H9 (cell line): ENCODE measurements around the gene GPC6. TPM values are rescaled to one million over a fixed set of nuclear protein-coding genes. Genes with fewer than 3 reads are reported as not detected.

Experiments
- DNase-seq: peaks from one replicate; pipeline ENCODE4 v3.0.0-alpha.2; 2017
- H2AFZ ChIP-seq: one replicate; pipeline ENCODE4 v1.6.1; 2013; ENCODE audit warnings: mild to moderate bottlenecking, low read length, control low read depth, moderate library complexity
- H2AK5ac ChIP-seq: 2 replicates; pipeline ENCODE4 v1.6.1; 2013; ENCODE audit warnings: low read length, control low read depth, mixed read lengths; ENCODE audit not compliant: insufficient read length
- H2BK120ac ChIP-seq: one replicate; pipeline ENCODE4 v1.6.1; 2013; ENCODE audit warnings: low read depth, mild to moderate bottlenecking, low read length, control low read depth, inconsistent platforms; ENCODE audit not compliant: poor library complexity, severe bottlenecking
- H2BK12ac ChIP-seq: 2 replicates; pipeline ENCODE4 v1.6.1; 2013; ENCODE audit warnings: low read length, control low read depth, mixed read lengths, low read depth; ENCODE audit not compliant: insufficient read length
- H2BK15ac ChIP-seq: 2 replicates; pipeline ENCODE4 v1.6.1; 2013; ENCODE audit warnings: low read depth, low read length, control low read depth
- H2BK20ac ChIP-seq: one replicate; pipeline ENCODE4 v1.6.1; 2013; ENCODE audit warnings: low read depth, mild to moderate bottlenecking, low read length, control low read depth, inconsistent platforms; ENCODE audit not compliant: poor library complexity, severe bottlenecking
- H2BK5ac ChIP-seq: 2 replicates; pipeline ENCODE4 v1.6.1; 2013; ENCODE audit warnings: low read length, control low read depth, mixed read lengths; ENCODE audit not compliant: insufficient read length
- H3K14ac ChIP-seq: 2 replicates; pipeline ENCODE4 v1.6.1; 2013; ENCODE audit warnings: low read length, control low read depth; ENCODE audit not compliant: insufficient read depth
- H3K18ac ChIP-seq: 2 replicates; pipeline ENCODE4 v1.6.1; 2013; ENCODE audit warnings: low read depth, mild to moderate bottlenecking, mixed read lengths, low read length, control low read depth; ENCODE audit not compliant: insufficient read length
- H3K23ac ChIP-seq: 2 replicates; pipeline ENCODE4 v1.6.1; 2013; ENCODE audit warnings: low read length, control low read depth, mixed read lengths, low read depth; ENCODE audit not compliant: insufficient read length
- H3K23me2 ChIP-seq: 2 replicates; pipeline ENCODE4 v1.6.1; 2013; ENCODE audit warnings: low read depth, mild to moderate bottlenecking, mixed read lengths, low read length, control low read depth; ENCODE audit not compliant: insufficient read length, poor library complexity, severe bottlenecking
- H3K27ac ChIP-seq: 2 replicates; pipeline ENCODE4 v1.5.1; 2013; ENCODE audit warnings: low read length, control low read depth, mixed read lengths, low read depth; ENCODE audit not compliant: insufficient read length
- H3K27me3 ChIP-seq: 2 replicates; pipeline ENCODE4 v1.6.1; 2013; ENCODE audit warnings: low read length, control low read depth, inconsistent platforms; ENCODE audit not compliant: insufficient read depth
- H3K4ac ChIP-seq: 2 replicates; pipeline ENCODE4 v1.6.1; 2013; ENCODE audit warnings: low read depth, mild to moderate bottlenecking, control low read depth, inconsistent platforms, low read length, moderate library complexity
- H3K4me1 ChIP-seq: 2 replicates; pipeline ENCODE4 v1.6.1; 2013; ENCODE audit warnings: low read length, control low read depth, inconsistent platforms; ENCODE audit not compliant: insufficient read depth
- H3K4me2 ChIP-seq: 2 replicates; pipeline ENCODE4 v1.6.1; 2013; ENCODE audit warnings: low read length, control low read depth, mixed read lengths; ENCODE audit not compliant: insufficient read length, insufficient read depth
- H3K56ac ChIP-seq: 2 replicates; pipeline ENCODE4 v1.6.1; 2013; ENCODE audit warnings: low read depth, mild to moderate bottlenecking, mixed read lengths, low read length, control low read depth; ENCODE audit not compliant: insufficient read length
- H3K79me1 ChIP-seq: 2 replicates; pipeline ENCODE4 v1.6.1; 2013; ENCODE audit warnings: low read depth, mild to moderate bottlenecking, moderate library complexity, low read length, control low read depth, inconsistent platforms; ENCODE audit not compliant: insufficient read depth, poor library complexity, severe bottlenecking
- H3K79me2 ChIP-seq: 2 replicates; pipeline ENCODE4 v1.6.1; 2013; ENCODE audit warnings: low read length, control low read depth, inconsistent platforms; ENCODE audit not compliant: insufficient read depth
- H3K9ac ChIP-seq: 2 replicates; pipeline ENCODE4 v1.6.1; 2013; ENCODE audit warnings: low read length, control low read depth, mixed read lengths; ENCODE audit not compliant: insufficient read length; ENCODE audit errors: extremely low read depth
- H3K9me3 ChIP-seq: one replicate; pipeline ENCODE4 v1.6.1; 2013; ENCODE audit warnings: low read depth, low read length, inconsistent platforms; ENCODE audit not compliant: control insufficient read depth
- H3T11ph ChIP-seq: one replicate; pipeline ENCODE4 v1.6.1; 2013; ENCODE audit warnings: mild to moderate bottlenecking, low read length, control low read depth, inconsistent platforms
- H4K20me1 ChIP-seq: one replicate; pipeline ENCODE4 v1.6.1; 2013; ENCODE audit not compliant: control insufficient read depth, insufficient read length, insufficient read depth
- H4K5ac ChIP-seq: 2 replicates; pipeline ENCODE4 v1.6.1; 2013; ENCODE audit warnings: low read depth, mild to moderate bottlenecking, mixed read lengths, low read length, control low read depth; ENCODE audit not compliant: insufficient read length
- H4K8ac ChIP-seq: replicated peaks from 2 replicates; pipeline ENCODE4 v1.6.1; 2013; ENCODE audit warnings: low read length, control low read depth, mixed read lengths, low read depth; ENCODE audit not compliant: insufficient read length
- H4K91ac ChIP-seq: 2 replicates; pipeline ENCODE4 v1.6.1; 2013; ENCODE audit warnings: low read depth, mild to moderate bottlenecking, moderate library complexity, mixed read lengths, low read length, control low read depth; ENCODE audit not compliant: insufficient read length
- H3K27ac Mint-ChIP-seq, 3 experiments: 2 replicates in 2 of 3; 3 replicates in 1 of 3; pipeline ENCODE4 v1.8.0; 2020 to 2021; ENCODE audit warnings: mixed read lengths in 3 of 3, mild to moderate bottlenecking in 1 of 3, moderate library complexity in 1 of 3
- H3K27me3 Mint-ChIP-seq: 2 replicates; pipeline ENCODE4 v1.8.0; 2021; ENCODE audit warnings: low read depth, mild to moderate bottlenecking, moderate library complexity, mixed read lengths
- H3K36me3 Mint-ChIP-seq, 3 experiments: 2 replicates in 2 of 3; 3 replicates in 1 of 3; pipeline ENCODE4 v1.8.0; 2020 to 2021; ENCODE audit warnings: low read depth in 3 of 3, mixed read lengths in 3 of 3; ENCODE audit not compliant: insufficient read depth in 1 of 3
- H3K4me1 Mint-ChIP-seq, 2 experiments: 2 replicates each; pipeline ENCODE4 v1.8.0; 2020; ENCODE audit warnings: mixed read lengths in 2 of 2
- H3K4me3 Mint-ChIP-seq, 2 experiments: 2 replicates in 1 of 2; 3 replicates in 1 of 2; pipeline ENCODE4 v1.8.0; 2020 to 2021; ENCODE audit warnings: mild to moderate bottlenecking in 2 of 2, mixed read lengths in 2 of 2, moderate library complexity in 1 of 2
- H3K9me3 Mint-ChIP-seq, 2 experiments: 2 replicates in 1 of 2; 3 replicates in 1 of 2; pipeline ENCODE4 v1.8.0; 2020; ENCODE audit warnings: mild to moderate bottlenecking in 2 of 2, mixed read lengths in 2 of 2, moderate library complexity in 1 of 2
- CTCF ChIP-seq: fragments of 200-600 bp; sonication (generic); conservative IDR thresholded peaks from 3 replicates; pipeline ENCODE4 v1.8.0; 2021; ENCODE audit warnings: antibody characterized with exemption, mild to moderate bottlenecking
- total RNA-seq: library from RNA; stranded (reverse); gene quantifications from 2 replicates; pipeline ENCODE4 v1.2.1, GENCODE V29; 2021

GPC6 gene
- total RNA-seq, 1 experiment from 2014 or later: 15.6 TPM

GRCh38 chr13:93716623-93717022 lies 490.0 kb downstream of the GPC6 start:
- Histone ChIP-seq H2AK5ac (no peak overlapping the region), H4K8ac (no peak overlapping the region), H3K4me1 (no peaks in the 10 kb centered on the region), H2BK12ac (no peak overlapping the region), H3K23me2 (no peaks in the 10 kb centered on the region), H2AFZ (no peak overlapping the region), H3K9me3 (no peaks in the 10 kb centered on the region), H4K20me1 (no peaks in the 10 kb centered on the region), H2BK120ac (no peak overlapping the region), H3K23ac (no peak overlapping the region), H3K79me1 (no peaks in the 10 kb centered on the region), H3T11ph (no peak overlapping the region), H3K4ac (no peak overlapping the region), H3K56ac (no peak overlapping the region), H4K91ac (no peak overlapping the region), H3K18ac (no peak overlapping the region), H3K79me2 (no peaks in the 10 kb centered on the region), H4K5ac (no peak overlapping the region), H3K27me3 (no peaks in the 10 kb centered on the region), H2BK5ac (no peak overlapping the region), H3K27ac (no peak overlapping the region), H3K14ac (no peak overlapping the region), H2BK20ac (no peak overlapping the region), H3K4me2 (no peak overlapping the region), H3K9ac (no peak overlapping the region), H2BK15ac (no peak overlapping the region)
- H3K4me1 Mint-ChIP-seq: no peaks in the 10 kb centered on the region
- no peak for DNase-seq
- H3K27me3 Mint-ChIP-seq: no peaks in the 10 kb centered on the region
- H3K27ac Mint-ChIP-seq: no peak overlapping the region
- TF ChIP-seq CTCF: no peak
- H3K9me3 Mint-ChIP-seq: peaks cover 11 to 18% of the 10 kb centered on the region in 2 experiments; a peak in 4 of 5 replicates
- no peak overlapping the region for H3K4me3 Mint-ChIP-seq
- H3K36me3 Mint-ChIP-seq: peaks cover 12 to 17% (median 16%) of the 10 kb centered on the region in 3 experiments
